Urinary bladder (tissue), 4 donors: ENCODE results near the gene ARIH2. TPM values are rescaled to one million over a fixed set of nuclear protein-coding genes. Genes with fewer than 3 reads are reported as not detected.
"Not testable (repeated sequence)": the region's sequence is repeated elsewhere in the genome, so short reads cannot be mapped to it uniquely, and the experiment has no call there.

Experiments
- DNase-seq: peaks from one replicate; pipeline ENCODE4 v3.0.0-alpha.2; 2015; ENCODE audit errors: extremely low spot score
- H3K27ac ChIP-seq: one replicate; pipeline ENCODE4 v1.5.1; 2013; ENCODE audit warnings: low read depth, mild to moderate bottlenecking, moderate library complexity
- H3K36me3 ChIP-seq: one replicate; pipeline ENCODE4 v1.6.1; 2013; ENCODE audit warnings: mild to moderate bottlenecking, moderate library complexity; ENCODE audit not compliant: insufficient read depth
- H3K4me1 ChIP-seq: one replicate; pipeline ENCODE4 v1.6.1; 2013; ENCODE audit warnings: mild to moderate bottlenecking, moderate library complexity; ENCODE audit not compliant: insufficient read depth
- H3K4me3 ChIP-seq: one replicate; pipeline ENCODE4 v1.5.1; 2013; ENCODE audit warnings: low read depth, low read length
- WGBS: extraction: QIAGEN DNeasy Blood & Tissue Kit; methylation state at CpG from one replicate; pipeline ENCODE4 v1.1.7; 2013; 5-methylcytosine and 5-hydroxymethylcytosine counted together
- polyA plus RNA-seq: library from polyadenylated mRNA; stranded (reverse); fragments of 200-250 nt; gene quantifications from one replicate; pipeline ENCODE4 v1.2.3, GENCODE V29; 2013
- total RNA-seq: library from RNA; depleted of rRNA; stranded (reverse); fragments of >200 nt; gene quantifications from one replicate; pipeline ENCODE4 v1.2.3, GENCODE V29; 2014
- donor health status: healthy with polysubstance abuse.
- donor health status: healthy.

Gene ARIH2
- total and polyA plus RNA-seq, 2 donors: 59.9 to 71.6 TPM

- Histone ChIP-seq H3K36me3 (no peaks in the 10 kb centered on the region), H3K27ac (no peak overlapping the region)
- WGBS: 78% methylated on average over 4 of the region's 4 CpGs
These were observed 19.4 kb upstream of the ARIH2 start for GRCh38 chr3:48899273-48899672.

GRCh38 chr3:48907026-48907425 is 11.6 kb upstream of the ARIH2 start:
- not testable (repeated sequence) for H3K36me3 ChIP-seq, H3K27ac ChIP-seq, H3K4me3 ChIP-seq, H3K4me1 ChIP-seq, DNase-seq
- WGBS: 93% methylated on average over 13 of the region's 13 CpGs

More at GRCh38 chr3:48899273-48899672, 19.4 kb upstream of the ARIH2 start:
- no peak overlapping the region for H3K4me3 ChIP-seq
- no peak for DNase-seq
- H3K4me1 ChIP-seq: no peaks in the 10 kb centered on the region

GRCh38 chr3:48915296-48915695 is 3.3 kb upstream of the ARIH2 start:
- Histone ChIP-seq H3K4me3 (no peak overlapping the region), H3K36me3 (no peaks in the 10 kb centered on the region), H3K27ac (no peak overlapping the region), H3K4me1 (no peaks in the 10 kb centered on the region)
- WGBS: 79% methylated on average over 1 of the region's 1 CpG
- DNase-seq: no peak

DNA sequence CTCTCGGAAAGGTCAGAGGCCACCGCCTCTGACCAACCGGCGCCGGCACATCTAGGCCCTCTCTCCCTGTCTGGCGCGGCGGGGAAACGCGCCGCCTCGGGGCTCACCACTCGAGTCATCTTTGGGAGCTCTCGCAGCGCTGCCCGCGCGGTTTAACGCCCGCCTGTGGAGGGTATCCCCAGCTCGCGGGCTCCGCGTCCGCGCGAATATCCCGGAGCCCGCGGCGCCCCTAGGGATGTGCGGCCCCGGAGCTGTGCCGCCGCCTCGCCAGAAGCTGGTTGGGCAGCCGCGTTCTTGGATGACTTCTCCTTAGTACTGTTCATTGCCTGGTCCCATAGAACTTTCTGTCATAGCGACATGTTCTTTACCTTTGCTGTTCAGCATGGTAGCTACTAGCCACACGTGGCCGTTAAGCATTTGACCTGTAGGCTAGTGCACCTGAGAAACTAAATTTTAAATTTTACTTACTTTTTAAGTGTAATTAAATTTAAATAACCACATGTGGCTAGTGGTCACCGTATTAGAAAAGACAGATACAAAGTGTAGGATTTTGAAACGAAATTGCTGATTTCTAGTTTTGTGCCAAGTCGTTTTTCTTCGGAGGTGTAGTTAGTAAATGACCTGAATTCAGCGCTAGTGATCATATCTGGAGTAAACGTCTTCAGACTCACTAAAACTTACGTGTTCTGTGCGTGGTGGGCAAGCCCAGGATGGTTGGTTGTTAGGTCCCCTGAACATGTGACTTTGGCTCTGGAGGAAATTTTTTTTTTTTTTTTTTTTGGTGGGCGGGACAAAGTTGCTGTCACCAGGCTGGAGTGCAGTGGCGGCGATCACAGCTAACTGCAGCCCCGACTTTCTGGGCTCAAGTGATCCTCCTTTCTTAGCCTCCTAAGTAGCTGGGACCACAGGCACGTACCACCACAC is 835 bp downstream of the ARIH2 start:
- under 1% methylated on average over 54 of the region's 54 CpGs for WGBS
- H3K4me1 ChIP-seq: no peaks in the 10 kb centered on the region
- peak overlapping the region; percentile 92 for H3K27ac ChIP-seq
- H3K4me3 ChIP-seq: peak overlapping the region; percentile 96
- DNase-seq: no peak
- H3K36me3 ChIP-seq: no peaks in the 10 kb centered on the region

DNA sequence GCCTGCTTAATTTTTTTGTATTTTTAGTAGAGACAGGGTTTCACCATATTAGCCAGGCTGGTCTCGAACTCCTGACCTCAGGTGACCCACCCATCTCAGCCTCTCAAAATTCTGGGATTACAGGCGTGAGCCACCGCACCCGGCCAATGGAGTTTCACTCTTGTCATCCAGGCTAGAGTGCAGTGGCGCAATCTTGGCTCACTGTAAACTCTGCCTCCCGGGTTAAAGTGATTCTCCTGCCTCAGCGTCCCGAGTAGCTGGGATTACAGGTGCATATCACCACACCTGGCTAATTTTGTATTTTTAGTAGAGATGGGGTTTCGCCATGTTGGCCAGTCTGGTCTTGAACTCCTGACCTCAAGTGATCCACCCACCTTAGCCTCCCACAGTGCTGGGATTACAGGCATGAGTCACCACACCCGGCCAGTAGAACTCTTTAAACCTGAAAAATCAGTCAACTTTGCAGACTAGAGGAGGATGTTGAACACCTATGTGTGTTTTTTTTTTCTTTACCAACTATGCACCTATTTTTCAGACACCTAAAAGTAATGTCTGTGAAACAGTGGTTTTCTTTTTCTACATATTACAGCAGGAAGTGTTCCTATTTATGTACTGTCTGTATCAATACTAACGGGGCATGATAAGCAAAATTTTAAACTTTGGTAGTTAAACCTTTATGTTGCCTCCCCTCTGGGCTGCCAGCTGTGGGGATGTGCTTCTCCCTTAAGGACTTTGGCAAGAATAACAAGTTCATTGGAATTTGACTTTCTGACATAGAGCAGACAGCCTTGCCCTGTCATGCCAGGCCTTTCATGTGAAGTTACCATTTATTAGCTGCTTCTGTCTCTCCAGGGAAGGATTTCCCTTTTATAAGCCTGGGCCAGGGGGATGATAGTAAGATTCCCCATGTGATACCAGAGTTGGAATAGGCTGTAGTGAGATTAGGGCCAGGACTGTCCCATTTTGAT is 8.1 kb downstream of the ARIH2 start:
- Histone ChIP-seq H3K4me1 (no peaks in the 10 kb centered on the region), H3K36me3 (peaks cover 2% of the 10 kb centered on the region), H3K27ac (no peak overlapping the region), H3K4me3 (no peak overlapping the region)
- DNase-seq: no peak
- WGBS: 79% methylated on average over 11 of the region's 11 CpGs

DNA sequence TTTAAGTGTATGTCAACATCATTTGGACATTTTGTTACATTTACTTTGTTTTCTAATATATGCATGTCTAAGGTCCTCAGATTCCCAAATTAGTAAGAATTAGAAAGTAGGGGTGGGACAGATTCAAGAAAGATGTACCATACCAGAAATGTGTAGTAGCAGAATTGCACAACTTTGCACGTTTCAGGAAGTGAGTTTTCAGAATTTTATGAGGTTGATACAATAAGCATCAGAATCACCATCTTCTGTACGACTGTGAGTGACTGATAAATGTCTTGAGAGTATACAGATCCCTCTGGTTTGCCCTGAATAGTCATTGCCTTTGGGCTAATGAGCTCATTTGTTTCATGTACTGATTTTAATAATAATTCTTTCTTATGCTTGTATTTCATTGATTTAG is 9.3 kb downstream of the ARIH2 start:
- H3K4me3 ChIP-seq: no peak overlapping the region
- DNase-seq: no peak
- 27% methylated on average over 2 of the region's 2 CpGs for WGBS
- no peak overlapping the region for H3K27ac ChIP-seq
- H3K4me1 ChIP-seq: no peaks in the 10 kb centered on the region
- H3K36me3 ChIP-seq: peaks cover 2% of the 10 kb centered on the region

- Histone ChIP-seq H3K27ac (no peak overlapping the region), H3K4me1 (no peaks in the 10 kb centered on the region), H3K36me3 (peaks cover 2% of the 10 kb centered on the region), H3K4me3 (no peak overlapping the region)
- no peak for DNase-seq
- 86% methylated on average over 1 of the region's 1 CpG for WGBS
These were observed 10.0 kb downstream of the ARIH2 start for GRCh38 chr3:48928679-48929078.

GRCh38 chr3:48929358-48930035 is 10.9 kb downstream of the ARIH2 start:
- Histone ChIP-seq H3K36me3 (peaks cover 2% of the 10 kb centered on the region), H3K27ac (no peak overlapping the region), H3K4me1 (no peaks in the 10 kb centered on the region), H3K4me3 (no peak overlapping the region)
- no peak for DNase-seq
- WGBS: 67% methylated on average over 3 of the region's 3 CpGs

GRCh38 chr3:48930590-48930989 is 11.9 kb downstream of the ARIH2 start:
- WGBS: 89% methylated on average over 3 of the region's 3 CpGs
- Histone ChIP-seq H3K36me3 (peaks cover 2% of the 10 kb centered on the region), H3K4me3 (no peak overlapping the region), H3K4me1 (no peaks in the 10 kb centered on the region), H3K27ac (no peak overlapping the region)
- no peak for DNase-seq

DNA sequence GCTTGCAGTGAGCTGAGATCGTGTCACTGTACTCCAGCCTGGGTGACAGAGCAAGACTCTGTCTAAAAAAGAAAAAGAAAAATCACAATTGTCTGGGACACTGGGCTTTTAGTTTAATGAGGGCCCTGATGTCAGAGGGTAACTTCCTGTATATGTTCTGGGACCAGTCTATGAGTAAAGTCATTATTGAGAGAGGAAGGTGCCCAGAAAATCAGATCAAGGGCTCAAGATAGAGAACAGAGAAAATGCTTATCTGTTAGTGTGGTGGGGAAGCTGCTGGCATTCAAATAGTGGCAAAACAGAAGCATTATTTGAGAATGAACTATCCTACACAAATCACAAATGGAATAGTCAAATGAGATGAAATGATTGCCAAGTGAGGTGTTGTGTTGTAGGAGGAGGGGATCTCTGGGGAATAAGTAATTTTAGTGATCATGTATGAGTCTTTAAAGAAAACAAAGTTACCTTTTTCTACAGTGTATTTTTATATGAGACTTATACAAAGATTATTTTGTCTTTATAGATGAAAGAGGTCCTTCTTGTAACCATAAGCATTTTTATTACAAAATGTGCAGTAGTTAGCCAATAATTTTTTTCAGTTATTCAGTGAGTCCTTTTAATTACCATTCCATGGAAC is 13.4 kb downstream of the ARIH2 start:
- no peak overlapping the region for H3K27ac ChIP-seq
- DNase-seq: no peak
- H3K4me3 ChIP-seq: no peak overlapping the region
- no peaks in the 10 kb centered on the region for H3K4me1 ChIP-seq
- WGBS: 61% methylated on average over 1 of the region's 1 CpG
- H3K36me3 ChIP-seq: peaks cover 2% of the 10 kb centered on the region

- 85% methylated on average over 5 of the region's 5 CpGs for whole genome bisulfite sequencing
- H3K4me1 ChIP-seq: no peaks in the 10 kb centered on the region
- DNase-seq: no peak
- no peak overlapping the region for H3K27ac ChIP-seq
- no peak overlapping the region for H3K4me3 ChIP-seq
- no peaks in the 10 kb centered on the region for H3K36me3 ChIP-seq
These were observed 15.8 kb downstream of the ARIH2 start for GRCh38 chr3:48934333-48934991.

DNA sequence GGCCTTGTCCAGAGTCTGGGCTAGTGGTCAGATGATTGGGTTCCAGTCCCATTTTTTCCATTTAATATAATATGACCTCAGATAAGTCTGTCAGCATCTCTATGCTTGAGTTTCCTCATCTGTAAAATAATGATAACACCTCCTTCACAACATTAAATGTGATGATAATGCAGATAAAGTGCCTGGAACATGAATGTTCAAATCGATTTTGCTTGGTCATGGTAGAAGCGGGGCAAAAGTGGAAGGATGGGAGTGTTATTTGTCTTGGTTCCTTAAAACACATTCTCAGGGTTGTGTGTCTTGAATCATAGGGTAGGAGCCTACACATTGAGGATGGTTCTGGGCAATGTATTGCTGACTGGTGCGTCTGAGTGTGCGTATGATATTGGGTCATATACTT is 16.9 kb downstream of the ARIH2 start:
- Histone ChIP-seq H3K4me1 (no peaks in the 10 kb centered on the region), H3K27ac (no peak overlapping the region), H3K4me3 (no peak overlapping the region), H3K36me3 (no peaks in the 10 kb centered on the region)
- WGBS: 91% methylated on average over 4 of the region's 4 CpGs
- no peak for DNase-seq
